Peyer's patch (tissue), 4 donors: ENCODE data around the gene VEGFA. TPM values are rescaled to one million over a fixed set of nuclear protein-coding genes. Genes with fewer than 3 reads are reported as not detected.

Experiments used
- DNase-seq, 3 donors: peaks; one replicate each; pipeline ENCODE4 v3.0.0-alpha.2; 2017 to 2019
- H3K27ac ChIP-seq, 4 donors: fragments of 200-600 bp; sonication (generic); one replicate each; pipeline ENCODE4 v1.5.1; 2016 to 2019
- H3K27me3 ChIP-seq, 2 donors: fragments of 200-600 bp; sonication (generic); one replicate each; pipeline ENCODE4 v1.5.1; 2019
- H3K36me3 ChIP-seq, 3 donors: fragments of 200-600 bp; sonication (generic); one replicate each; pipeline ENCODE4 v1.5.1; 2016 to 2019
- H3K4me1 ChIP-seq, 4 donors: fragments of 200-600 bp; sonication (generic); one replicate each; pipeline ENCODE4 v1.5.1; 2016 to 2019
- H3K4me3 ChIP-seq, 4 donors: fragments of 200-600 bp; sonication (generic); 1 replicate in 3 of 4; 2 replicates in 1 of 4; pipeline ENCODE4 v1.5.1; 2016 to 2019; ENCODE audit warnings: mild to moderate bottlenecking in 1 of 4
- H3K9me3 ChIP-seq, 4 donors: fragments of 200-600 bp; sonication (generic); one replicate each; pipeline ENCODE4 v1.5.1; 2016 to 2019; ENCODE audit warnings: mild to moderate bottlenecking in 1 of 4
- POLR2A ChIP-seq, 2 donors: fragments of 450-650 bp; IDR thresholded peaks; one replicate each; pipeline ENCODE4 v1.5.1; 2017; ENCODE audit warnings: antibody characterized with exemption in 2 of 2, mild to moderate bottlenecking in 2 of 2, moderate library complexity in 2 of 2
- total RNA-seq, 4 donors: library from RNA; depleted of rRNA; stranded (reverse); fragments of >200 nt; gene quantifications; one replicate each; pipeline ENCODE4 v1.1.0, GENCODE V29; 2016
- TF ChIP-seq, protein P1 (sequence below), 6 experiments: fragments of 450-650 bp in 4 of 6; fragments of 200-600 bp in 2 of 6; sonication (generic) in 1 of 6; IDR thresholded peaks; one replicate each; pipeline ENCODE4 v1.5.1; 2017 to 2019; ENCODE audit warnings: antibody characterized with exemption in 6 of 6, mild to moderate bottlenecking in 3 of 6, moderate library complexity in 1 of 6

The VEGFA gene
- total RNA-seq, 4 donors from 2014 or later, result 202 to 663 (median 418) TPM

- no peaks in the 10 kb centered on the region for H3K27me3 ChIP-seq
- peak overlapping the region; percentile 75 to 95 (median 93) for H3K27ac ChIP-seq
- TF ChIP-seq, protein P1, sequence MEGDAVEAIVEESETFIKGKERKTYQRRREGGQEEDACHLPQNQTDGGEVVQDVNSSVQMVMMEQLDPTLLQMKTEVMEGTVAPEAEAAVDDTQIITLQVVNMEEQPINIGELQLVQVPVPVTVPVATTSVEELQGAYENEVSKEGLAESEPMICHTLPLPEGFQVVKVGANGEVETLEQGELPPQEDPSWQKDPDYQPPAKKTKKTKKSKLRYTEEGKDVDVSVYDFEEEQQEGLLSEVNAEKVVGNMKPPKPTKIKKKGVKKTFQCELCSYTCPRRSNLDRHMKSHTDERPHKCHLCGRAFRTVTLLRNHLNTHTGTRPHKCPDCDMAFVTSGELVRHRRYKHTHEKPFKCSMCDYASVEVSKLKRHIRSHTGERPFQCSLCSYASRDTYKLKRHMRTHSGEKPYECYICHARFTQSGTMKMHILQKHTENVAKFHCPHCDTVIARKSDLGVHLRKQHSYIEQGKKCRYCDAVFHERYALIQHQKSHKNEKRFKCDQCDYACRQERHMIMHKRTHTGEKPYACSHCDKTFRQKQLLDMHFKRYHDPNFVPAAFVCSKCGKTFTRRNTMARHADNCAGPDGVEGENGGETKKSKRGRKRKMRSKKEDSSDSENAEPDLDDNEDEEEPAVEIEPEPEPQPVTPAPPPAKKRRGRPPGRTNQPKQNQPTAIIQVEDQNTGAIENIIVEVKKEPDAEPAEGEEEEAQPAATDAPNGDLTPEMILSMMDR (IDR thresholded peaks at IDR 0.05), result no peak
- TF ChIP-seq POLR2A (IDR thresholded peaks at IDR 0.05), result peak in 1 of 2 donors; percentile 13
- H3K9me3 ChIP-seq, result no peaks in the 10 kb centered on the region
- DNase-seq, result peak; percentile 33 to 79 (median 74)
- peaks cover 0 to 56% (median 8%) of the 10 kb centered on the region in 4 donors for H3K4me1 ChIP-seq
- peak overlapping the region; percentile 58 to 90 (median 74) for H3K4me3 ChIP-seq
- no peaks in the 10 kb centered on the region for H3K36me3 ChIP-seq
Measured at GRCh38 chr6:43770372-43771209, 580 bp downstream of the VEGFA start.

DNA sequence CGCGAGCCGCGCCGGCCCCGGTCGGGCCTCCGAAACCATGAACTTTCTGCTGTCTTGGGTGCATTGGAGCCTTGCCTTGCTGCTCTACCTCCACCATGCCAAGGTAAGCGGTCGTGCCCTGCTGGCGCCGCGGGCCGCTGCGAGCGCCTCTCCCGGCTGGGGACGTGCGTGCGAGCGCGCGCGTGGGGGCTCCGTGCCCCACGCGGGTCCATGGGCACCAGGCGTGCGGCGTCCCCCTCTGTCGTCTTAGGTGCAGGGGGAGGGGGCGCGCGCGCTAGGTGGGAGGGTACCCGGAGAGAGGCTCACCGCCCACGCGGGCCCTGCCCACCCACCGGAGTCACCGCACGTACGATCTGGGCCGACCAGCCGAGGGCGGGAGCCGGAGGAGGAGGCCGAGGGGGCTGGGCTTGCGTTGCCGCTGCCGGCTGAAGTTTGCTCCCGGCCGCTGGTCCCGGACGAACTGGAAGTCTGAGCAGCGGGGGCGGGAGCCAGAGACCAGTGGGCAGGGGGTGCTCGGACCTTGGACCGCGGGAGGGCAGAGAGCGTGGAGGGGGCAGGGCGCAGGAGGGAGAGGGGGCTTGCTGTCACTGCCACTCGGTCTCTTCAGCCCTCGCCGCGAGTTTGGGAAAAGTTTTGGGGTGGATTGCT, 1.3 kb downstream of the VEGFA start:
- Histone ChIP-seq H3K4me1 (peaks cover 0 to 59% (median 8%) of the 10 kb centered on the region in 4 donors), H3K9me3 (no peaks in the 10 kb centered on the region), H3K27me3 (no peaks in the 10 kb centered on the region), H3K4me3 (peak overlapping the region; percentile 58 to 90 (median 74)), H3K36me3 (peaks cover 0 to 3% (median 0%) of the 10 kb centered on the region in 3 donors), H3K27ac (peak overlapping the region; percentile 75 to 95 (median 93))
- peak; percentile 67 to 72 for TF ChIP-seq POLR2A (IDR thresholded peaks at IDR 0.05)
- TF ChIP-seq, protein P1 (IDR thresholded peaks at IDR 0.05), result peak in 2 of 6 experiments; percentile 2 to 6
- peak; percentile 32 to 89 (median 81) for DNase-seq

GRCh38 chr6:43771858-43772680, 2.1 kb downstream of the VEGFA start:
- Histone ChIP-seq H3K36me3 (peaks cover 0 to 10% (median 0%) of the 10 kb centered on the region in 3 donors), H3K4me3 (peak overlapping the region; percentile 58 to 90 (median 74)), H3K4me1 (peaks cover 0 to 56% (median 8%) of the 10 kb centered on the region in 4 donors), H3K27ac (peak overlapping the region; percentile 75 to 95 (median 93)), H3K27me3 (no peaks in the 10 kb centered on the region), H3K9me3 (no peaks in the 10 kb centered on the region)
- DNase-seq, result peak; percentile 34 to 87 (median 82)
- TF ChIP-seq POLR2A (IDR thresholded peaks at IDR 0.05), result no peak
- TF ChIP-seq, protein P1 (IDR thresholded peaks at IDR 0.05), result no peak

DNA sequence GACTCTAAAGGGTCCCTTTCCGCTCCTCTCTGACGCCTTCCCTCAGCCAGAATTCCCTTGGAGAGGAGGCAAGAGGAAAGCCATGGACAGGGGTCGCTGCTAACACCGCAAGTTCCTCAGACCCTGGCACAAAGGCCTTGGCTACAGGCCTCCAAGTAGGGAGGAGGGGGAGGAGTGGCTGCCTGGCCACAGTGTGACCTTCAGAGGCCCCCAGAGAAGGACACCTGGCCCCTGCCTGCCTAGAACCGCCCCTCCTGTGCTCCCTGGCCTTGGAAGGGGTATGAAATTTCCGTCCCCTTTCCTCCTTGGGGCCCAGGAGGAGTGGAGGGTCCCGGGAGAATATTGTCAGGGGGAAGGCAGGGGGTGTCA, 2.7 kb downstream of the VEGFA start:
- peak in 1 of 3 donors; percentile 58 for DNase-seq
- H3K9me3 ChIP-seq, result no peaks in the 10 kb centered on the region
- H3K27ac ChIP-seq, result peak overlapping the region; percentile 8 to 95 (median 93)
- TF ChIP-seq POLR2A (IDR thresholded peaks at IDR 0.05), result no peak
- TF ChIP-seq, protein P1 (IDR thresholded peaks at IDR 0.05), result no peak
- peaks cover 0 to 16% (median 0%) of the 10 kb centered on the region in 3 donors for H3K36me3 ChIP-seq
- H3K4me1 ChIP-seq, result peaks cover 0 to 51% (median 8%) of the 10 kb centered on the region in 4 donors
- H3K27me3 ChIP-seq, result no peaks in the 10 kb centered on the region
- H3K4me3 ChIP-seq, result peak overlapping the region; percentile 58 to 90 (median 74)
